Right atrium auricular region (tissue), 2 donors: ENCODE measurements around the gene LRRC73. TPM values are rescaled to one million over a fixed set of nuclear protein-coding genes. Genes with fewer than 3 reads are reported as not detected.

Experiments
- DNase-seq: peaks from one replicate; pipeline ENCODE4 v3.0.0-alpha.2; 2019; ENCODE audit warnings: low spot score
- H3K27ac ChIP-seq, 2 donors: fragments of 200-600 bp; sonication (generic); 1 replicate in 1 of 2; 2 replicates in 1 of 2; pipeline ENCODE4 v1.5.1; 2016 to 2019
- H3K27me3 ChIP-seq, 2 donors: fragments of 200-600 bp; sonication (generic); one replicate each; pipeline versions ENCODE4 v1.5.1 to v1.6.0; 2017 to 2019
- H3K36me3 ChIP-seq: fragments of 200-600 bp; sonication (generic); one replicate; pipeline ENCODE4 v1.5.1; 2016
- H3K4me1 ChIP-seq, 2 donors: fragments of 200-600 bp; sonication (generic); one replicate each; pipeline versions ENCODE4 v1.5.1 to v1.6.0; 2017 to 2019
- H3K4me3 ChIP-seq, 2 donors: fragments of 200-600 bp; sonication (generic); 1 replicate in 1 of 2; 2 replicates in 1 of 2; pipeline ENCODE4 v1.5.1; 2017 to 2019; ENCODE audit warnings: mild to moderate bottlenecking in 1 of 2, moderate library complexity in 1 of 2
- H3K9me3 ChIP-seq, 2 donors: fragments of 200-600 bp; sonication (generic); one replicate each; pipeline ENCODE4 v1.5.1; 2019
- total RNA-seq, 2 donors: library from RNA; depleted of rRNA; stranded (reverse); fragments of >200 nt; gene quantifications; one replicate each; pipeline ENCODE4 v1.1.0, GENCODE V29; 2016
- TF ChIP-seq, protein P1 (sequence below), 2 donors: fragments of 200-600 bp; sonication (generic); IDR thresholded peaks; one replicate each; pipeline ENCODE4 v1.5.1; 2019; ENCODE audit warnings: antibody characterized with exemption in 2 of 2

LRRC73 gene
- total RNA-seq, 2 donors from 2014 or later = 0.41 to 0.90 TPM

DNA sequence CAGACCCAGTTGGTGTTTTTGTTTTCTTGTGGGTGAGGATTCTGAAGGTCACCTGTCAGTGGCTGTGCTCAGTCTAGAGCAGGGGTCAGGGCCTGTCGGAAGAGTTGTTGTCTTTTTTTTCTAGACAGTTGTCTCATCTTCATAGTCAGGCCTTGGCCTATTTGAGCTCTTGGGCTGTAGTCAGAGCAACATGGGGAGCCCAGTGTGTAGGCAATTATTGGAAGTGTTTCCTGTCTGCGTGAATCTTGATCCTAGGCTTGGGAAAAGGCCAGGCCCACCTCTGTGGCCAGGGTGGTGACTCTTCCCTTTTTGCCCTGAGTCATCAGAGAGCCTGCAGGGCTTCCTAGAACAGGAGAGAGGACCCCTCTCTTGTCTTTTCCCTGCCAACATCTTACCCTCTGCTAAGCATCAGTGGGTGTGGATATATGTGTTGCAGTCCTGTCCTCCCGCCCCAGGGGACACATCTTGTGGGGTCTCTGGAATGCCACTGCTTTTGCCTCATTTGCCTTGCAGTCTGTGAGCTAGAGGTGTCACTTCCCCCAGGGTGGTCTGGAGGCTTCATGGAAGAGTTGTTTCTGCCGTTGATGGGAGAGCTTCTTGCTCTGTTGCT, 21.4 kb downstream of the LRRC73 start:
- Histone ChIP-seq H3K27me3 (no peaks in the 10 kb centered on the region), H3K27ac (no peak overlapping the region), H3K36me3 (no peaks in the 10 kb centered on the region), H3K9me3 (no peaks in the 10 kb centered on the region), H3K4me3 (no peak overlapping the region), H3K4me1 (no peaks in the 10 kb centered on the region)
- TF ChIP-seq, protein P1, sequence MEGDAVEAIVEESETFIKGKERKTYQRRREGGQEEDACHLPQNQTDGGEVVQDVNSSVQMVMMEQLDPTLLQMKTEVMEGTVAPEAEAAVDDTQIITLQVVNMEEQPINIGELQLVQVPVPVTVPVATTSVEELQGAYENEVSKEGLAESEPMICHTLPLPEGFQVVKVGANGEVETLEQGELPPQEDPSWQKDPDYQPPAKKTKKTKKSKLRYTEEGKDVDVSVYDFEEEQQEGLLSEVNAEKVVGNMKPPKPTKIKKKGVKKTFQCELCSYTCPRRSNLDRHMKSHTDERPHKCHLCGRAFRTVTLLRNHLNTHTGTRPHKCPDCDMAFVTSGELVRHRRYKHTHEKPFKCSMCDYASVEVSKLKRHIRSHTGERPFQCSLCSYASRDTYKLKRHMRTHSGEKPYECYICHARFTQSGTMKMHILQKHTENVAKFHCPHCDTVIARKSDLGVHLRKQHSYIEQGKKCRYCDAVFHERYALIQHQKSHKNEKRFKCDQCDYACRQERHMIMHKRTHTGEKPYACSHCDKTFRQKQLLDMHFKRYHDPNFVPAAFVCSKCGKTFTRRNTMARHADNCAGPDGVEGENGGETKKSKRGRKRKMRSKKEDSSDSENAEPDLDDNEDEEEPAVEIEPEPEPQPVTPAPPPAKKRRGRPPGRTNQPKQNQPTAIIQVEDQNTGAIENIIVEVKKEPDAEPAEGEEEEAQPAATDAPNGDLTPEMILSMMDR (IDR thresholded peaks at IDR 0.05) = no peak
- DNase-seq = no peak

DNA sequence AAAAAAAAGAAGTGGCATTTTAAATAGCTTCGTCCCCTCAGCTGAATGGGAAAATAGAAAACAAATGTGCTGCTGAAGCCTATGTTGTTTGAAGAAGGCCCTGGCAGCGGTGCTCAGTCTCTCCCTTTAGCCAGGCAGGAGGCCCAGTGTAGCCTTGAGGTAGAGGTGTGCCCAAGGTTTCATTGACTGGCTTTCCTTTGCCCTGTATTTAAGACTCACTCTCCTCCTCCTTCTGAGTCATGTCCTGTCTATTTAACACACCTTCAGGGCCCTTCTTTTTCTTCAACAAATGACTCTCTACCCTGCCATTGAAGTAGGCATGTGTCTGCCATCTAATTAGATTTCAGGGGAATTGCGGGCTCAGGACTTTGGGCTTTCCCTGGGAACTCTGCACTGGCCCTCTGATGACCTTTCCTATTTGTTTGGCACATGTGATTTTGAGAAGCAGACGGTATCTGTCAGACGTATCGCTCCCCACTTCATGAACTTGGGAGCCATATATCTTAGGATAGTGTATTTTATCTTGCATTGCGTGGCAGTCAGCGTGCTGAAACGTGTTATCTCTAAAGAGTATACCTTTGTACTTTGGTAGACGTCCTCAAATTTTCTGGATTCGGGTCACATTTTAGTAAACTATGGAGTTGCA, 28.4 kb downstream of the LRRC73 start:
- H3K4me3 ChIP-seq = no peak overlapping the region
- TF ChIP-seq, protein P1 (IDR thresholded peaks at IDR 0.05) = no peak
- no peaks in the 10 kb centered on the region for H3K36me3 ChIP-seq
- no peak overlapping the region for H3K27ac ChIP-seq
- H3K4me1 ChIP-seq = peaks cover 0 to 17% of the 10 kb centered on the region in 2 donors
- no peaks in the 10 kb centered on the region for H3K9me3 ChIP-seq
- DNase-seq = no peak
- no peaks in the 10 kb centered on the region for H3K27me3 ChIP-seq

DNA sequence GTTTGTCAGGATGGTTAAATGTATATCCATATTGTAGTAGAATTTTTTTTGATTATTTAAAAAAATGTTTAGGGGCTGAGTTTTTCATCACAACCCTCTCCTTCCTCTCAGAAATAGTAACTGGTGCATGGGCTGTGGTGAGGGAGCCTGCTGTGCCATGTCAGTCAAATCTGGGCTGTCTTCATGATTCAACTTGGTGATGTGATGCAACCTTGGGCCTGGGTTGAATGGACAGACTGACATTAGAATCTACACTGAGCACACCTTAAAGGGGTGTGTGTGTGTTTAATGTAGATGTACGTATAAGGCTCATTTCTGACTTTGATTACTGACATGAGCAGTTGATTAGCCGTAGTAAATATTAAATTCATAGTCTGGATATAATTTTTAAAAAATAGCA, 29.1 kb downstream of the LRRC73 start:
- no peaks in the 10 kb centered on the region for H3K9me3 ChIP-seq
- TF ChIP-seq, protein P1 (IDR thresholded peaks at IDR 0.05) = no peak
- H3K4me3 ChIP-seq = no peak overlapping the region
- no peaks in the 10 kb centered on the region for H3K27me3 ChIP-seq
- H3K36me3 ChIP-seq = no peaks in the 10 kb centered on the region
- H3K27ac ChIP-seq = no peak overlapping the region
- DNase-seq = no peak
- peaks cover 0 to 19% of the 10 kb centered on the region in 2 donors for H3K4me1 ChIP-seq

DNA sequence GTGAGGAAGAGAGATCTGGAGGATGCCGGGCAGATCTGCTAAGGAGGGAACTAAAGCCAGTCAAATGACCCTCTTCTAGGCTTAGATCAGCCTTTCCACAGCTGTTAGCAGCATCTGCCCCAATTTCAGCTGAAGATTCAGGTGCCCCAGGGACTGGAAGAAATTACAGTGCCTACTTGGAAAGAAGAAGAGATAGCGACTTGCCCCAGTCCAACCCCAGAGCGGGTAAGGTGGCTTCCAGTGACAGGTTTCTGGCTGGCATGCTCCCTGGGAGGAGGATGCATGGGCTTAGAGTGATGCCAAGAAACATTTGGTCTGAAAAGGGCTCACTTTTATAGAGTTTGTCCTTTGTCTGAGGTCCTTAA, 32.2 kb downstream of the LRRC73 start:
- Histone ChIP-seq H3K27me3 (no peaks in the 10 kb centered on the region), H3K4me1 (peaks cover 0 to 19% of the 10 kb centered on the region in 2 donors), H3K36me3 (no peaks in the 10 kb centered on the region), H3K9me3 (no peaks in the 10 kb centered on the region), H3K27ac (peak overlapping the region; percentile 81 to 82), H3K4me3 (peak overlapping the region; percentile 73 to 77)
- DNase-seq = no peak
- TF ChIP-seq, protein P1 (IDR thresholded peaks at IDR 0.05) = no peak

DNA sequence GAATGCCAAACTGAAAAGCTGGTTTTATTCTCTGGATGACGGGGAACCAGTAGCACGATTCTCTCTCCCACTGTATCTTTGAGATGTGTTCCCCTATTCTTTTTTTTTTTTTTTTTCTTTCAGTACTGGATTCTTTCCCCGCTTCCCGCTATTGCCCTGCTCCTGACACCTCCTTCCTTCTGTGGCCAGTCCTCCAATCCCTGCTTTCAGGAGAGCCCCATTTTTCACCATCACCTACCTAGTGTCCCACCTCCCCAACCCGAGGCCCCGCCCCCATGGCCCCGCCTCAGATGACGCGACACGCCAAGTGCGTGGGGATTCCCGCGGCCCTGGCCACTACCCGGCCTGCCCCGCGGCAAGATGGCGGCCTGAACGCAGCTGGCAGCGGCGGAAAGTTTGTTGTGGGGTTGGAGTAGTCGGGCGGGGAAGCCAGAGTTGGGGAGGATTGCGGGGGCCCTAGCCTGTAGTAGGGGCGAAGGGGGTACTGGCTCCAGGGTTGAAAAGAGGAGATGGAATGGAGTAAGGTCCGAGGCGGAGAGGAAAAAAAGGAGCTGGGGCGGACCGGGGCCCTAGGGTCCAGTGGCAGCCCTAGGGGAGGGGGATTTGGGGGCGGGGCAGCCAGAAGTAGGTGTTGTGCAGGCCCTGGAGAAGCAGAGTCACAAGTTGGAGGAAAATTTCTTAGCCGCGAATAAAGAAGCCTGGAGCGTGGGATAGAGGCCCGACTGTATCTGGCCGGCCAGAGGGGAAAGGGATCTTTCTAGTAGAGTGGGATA, 32.7 kb downstream of the LRRC73 start, which contains the start of gene TJAP1:
TSS of gene TJAP1 (plus strand) at position 336 of the 773 bp plus-strand sequence. CDS start 21,432 bp downstream, outside the sequence.
- H3K4me1 ChIP-seq = peaks cover 0 to 19% of the 10 kb centered on the region in 2 donors
- H3K9me3 ChIP-seq = no peaks in the 10 kb centered on the region
- H3K4me3 ChIP-seq = peak within 1 kb of the TSS; percentile 73 to 77
- DNase-seq = peak; percentile 90
- no peaks in the 10 kb centered on the region for H3K36me3 ChIP-seq
- TF ChIP-seq, protein P1 (IDR thresholded peaks at IDR 0.05) = no peak
- H3K27ac ChIP-seq = peak within 1 kb of the TSS; percentile 81 to 82
- no peaks in the 10 kb centered on the region for H3K27me3 ChIP-seq
